ENCODE data around the gene KLHL15.
"Not testable (repeated sequence)": the region's sequence is repeated elsewhere in the genome, so short reads cannot be mapped to it uniquely, and the experiment has no call there.

The KLHL15 gene, protein sequence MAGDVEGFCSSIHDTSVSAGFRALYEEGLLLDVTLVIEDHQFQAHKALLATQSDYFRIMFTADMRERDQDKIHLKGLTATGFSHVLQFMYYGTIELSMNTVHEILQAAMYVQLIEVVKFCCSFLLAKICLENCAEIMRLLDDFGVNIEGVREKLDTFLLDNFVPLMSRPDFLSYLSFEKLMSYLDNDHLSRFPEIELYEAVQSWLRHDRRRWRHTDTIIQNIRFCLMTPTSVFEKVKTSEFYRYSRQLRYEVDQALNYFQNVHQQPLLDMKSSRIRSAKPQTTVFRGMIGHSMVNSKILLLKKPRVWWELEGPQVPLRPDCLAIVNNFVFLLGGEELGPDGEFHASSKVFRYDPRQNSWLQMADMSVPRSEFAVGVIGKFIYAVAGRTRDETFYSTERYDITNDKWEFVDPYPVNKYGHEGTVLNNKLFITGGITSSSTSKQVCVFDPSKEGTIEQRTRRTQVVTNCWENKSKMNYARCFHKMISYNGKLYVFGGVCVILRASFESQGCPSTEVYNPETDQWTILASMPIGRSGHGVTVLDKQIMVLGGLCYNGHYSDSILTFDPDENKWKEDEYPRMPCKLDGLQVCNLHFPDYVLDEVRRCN

DNA sequence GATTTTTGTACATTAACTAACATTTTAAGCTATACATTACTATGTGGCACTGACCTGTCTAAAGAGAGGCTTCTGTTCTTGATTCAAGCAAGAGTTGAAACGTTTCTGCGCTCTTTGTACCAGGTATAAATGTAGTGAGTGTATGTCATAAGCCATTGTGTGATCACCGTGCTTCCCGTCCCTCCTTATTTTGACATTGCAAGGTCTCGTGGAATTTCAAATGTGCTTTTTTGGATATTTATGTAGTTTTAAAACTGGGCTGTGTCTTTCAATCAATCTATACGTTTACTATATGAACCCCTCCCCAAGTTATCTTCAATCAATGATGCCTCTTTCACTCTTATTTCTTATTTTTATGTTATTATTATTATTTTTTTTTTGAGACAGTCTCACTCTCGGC is at the start of gene KLHL15:
Gene KLHL15 (minus strand): TSS at position 101 of the 400 bp plus-strand sequence. CDS start 20,493 bp downstream, outside the sequence.
- no peak for DNase-seq

GRCh38 chrX:24069877-24070276 is 42.9 kb upstream of the KLHL15 start:
- no peak for DNase-seq

DNA sequence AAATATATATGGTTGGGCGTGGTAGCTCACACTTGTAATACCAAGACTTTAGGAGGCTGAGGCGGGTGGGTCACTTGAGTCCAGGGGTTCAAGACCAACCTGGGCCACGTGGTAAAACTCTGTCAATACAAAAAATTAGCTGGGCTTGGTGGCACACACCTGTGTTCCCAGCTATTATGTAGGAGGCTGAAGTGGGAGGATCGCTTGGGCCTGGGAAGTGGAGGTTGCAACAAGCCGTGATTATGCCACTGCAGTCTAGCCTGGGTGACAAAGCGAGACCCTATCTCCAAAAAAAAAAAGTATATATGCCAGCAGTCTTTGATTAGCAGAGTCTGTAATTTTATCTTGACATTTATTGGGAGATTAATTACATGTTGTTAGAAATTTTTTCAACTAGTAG is 36.5 kb upstream of the KLHL15 start:
- DNase-seq: no peak

- DNase-seq: no peak
These were observed 28.0 kb upstream of the KLHL15 start for GRCh38 chrX:24055043-24055356.

DNA sequence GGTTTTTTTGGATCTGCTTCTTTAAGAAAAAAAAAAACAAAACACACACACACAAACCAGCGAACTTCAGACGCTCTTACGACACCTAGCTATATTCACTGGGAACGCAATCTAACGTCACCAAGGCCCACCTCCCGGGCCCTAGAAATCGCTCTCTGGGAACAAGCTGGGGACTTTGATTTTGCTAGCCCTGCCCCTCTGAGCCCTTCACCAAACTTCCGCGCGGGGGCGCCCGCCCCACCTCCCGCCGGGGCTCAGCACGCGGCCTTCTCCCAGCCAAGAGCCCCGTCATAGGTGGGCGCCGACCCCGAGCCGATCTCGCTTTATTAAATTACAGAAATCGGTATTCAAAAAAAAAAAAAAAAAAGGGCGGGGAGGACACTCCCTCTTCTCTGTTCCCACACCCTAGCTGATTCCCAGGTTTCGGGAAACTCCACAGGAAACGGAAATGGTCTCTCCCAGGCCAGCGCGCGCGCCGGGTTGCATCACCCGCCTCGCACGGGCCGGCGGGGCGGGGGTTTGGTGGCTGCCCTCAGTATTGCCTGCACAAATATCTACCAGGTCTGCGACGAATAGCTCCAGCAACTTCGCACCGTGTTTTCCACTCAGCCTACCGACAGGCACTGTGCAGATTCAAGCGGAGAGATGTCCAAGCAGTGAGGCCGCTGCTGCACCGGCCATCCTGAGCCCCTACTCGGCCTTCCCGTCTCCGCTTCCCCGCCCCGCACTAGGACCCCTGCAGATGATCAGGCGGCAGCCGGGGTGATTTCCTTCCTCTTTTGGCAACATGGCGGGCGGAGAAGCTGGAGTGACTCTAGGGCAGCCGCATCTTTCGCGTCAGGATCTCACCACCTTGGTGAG is 27.4 kb upstream of the KLHL15 start, which contains the start of gene EIF2S3:
Gene EIF2S3 (plus strand): TSS at position 775 of the 861 bp plus-strand sequence. CDS start 13 bp downstream, at position 788.
- peak; percentile 85 for DNase-seq

GRCh38 chrX:24050522-24051318 is 23.7 kb upstream of the KLHL15 start:
- not testable (repeated sequence) for DNase-seq

GRCh38 chrX:24049643-24050042 is 22.7 kb upstream of the KLHL15 start:
- DNase-seq: not testable (repeated sequence)

DNA sequence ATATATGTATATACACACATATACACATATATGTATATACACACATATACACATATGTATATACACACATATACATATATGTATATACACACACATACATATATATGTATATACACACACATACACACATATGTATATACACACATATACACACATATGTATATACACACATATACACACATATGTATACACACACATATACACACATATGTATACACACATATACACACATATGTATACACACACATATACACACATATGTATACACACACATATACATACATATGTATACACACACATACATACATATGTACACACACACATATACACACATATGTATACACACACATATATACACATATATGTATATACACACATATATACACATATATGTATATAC is 19.1 kb upstream of the KLHL15 start:
- not testable (repeated sequence) for DNase-seq

DNA sequence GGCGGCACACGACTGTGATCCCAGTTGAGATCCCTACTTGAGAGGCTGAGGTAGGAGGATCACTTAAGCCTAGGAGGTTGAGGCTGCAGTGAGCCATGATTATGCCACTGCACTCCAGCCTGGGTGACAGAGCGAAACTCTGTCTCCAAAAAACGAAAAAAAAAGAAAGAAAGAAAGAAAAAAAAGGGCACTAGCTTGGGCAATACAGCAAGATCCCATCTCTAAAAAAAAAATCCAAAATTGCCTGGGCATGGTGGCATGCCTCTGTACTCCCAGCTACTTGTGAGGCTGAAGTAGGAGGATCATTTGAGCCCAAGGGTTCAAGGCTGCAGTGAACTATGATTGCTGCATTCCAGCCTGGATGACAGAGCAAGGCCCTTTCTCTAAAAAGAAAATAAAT is 10.7 kb upstream of the KLHL15 start:
- no peak for DNase-seq

- no peak for DNase-seq
These were observed 7.5 kb upstream of the KLHL15 start for GRCh38 chrX:24034485-24034884.

DNA sequence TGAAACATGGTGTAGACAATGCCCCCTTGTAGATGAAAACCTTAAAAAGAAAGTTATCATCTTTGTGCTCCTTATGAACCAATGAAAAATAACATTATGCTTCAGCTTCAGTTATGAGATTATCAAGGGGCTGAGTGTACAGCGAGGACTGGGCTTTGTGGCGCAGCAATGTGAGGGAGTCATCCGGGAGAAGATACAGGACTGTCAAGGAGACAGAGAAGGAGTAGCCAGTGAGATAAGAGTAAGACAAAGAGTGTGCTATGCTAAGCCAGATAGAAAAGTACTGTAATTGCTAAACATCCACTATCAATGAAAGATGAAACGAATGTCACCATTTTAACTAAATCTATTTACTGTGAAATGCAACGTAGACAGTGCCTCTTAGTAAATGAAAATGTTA is 3.6 kb upstream of the KLHL15 start:
- DNase-seq: no peak

- DNase-seq: no peak
These were observed 999 bp upstream of the KLHL15 start for GRCh38 chrX:24027985-24028384.

- DNase-seq: no peak
These were observed 554 bp downstream of the KLHL15 start for GRCh38 chrX:24026432-24026831.

DNA sequence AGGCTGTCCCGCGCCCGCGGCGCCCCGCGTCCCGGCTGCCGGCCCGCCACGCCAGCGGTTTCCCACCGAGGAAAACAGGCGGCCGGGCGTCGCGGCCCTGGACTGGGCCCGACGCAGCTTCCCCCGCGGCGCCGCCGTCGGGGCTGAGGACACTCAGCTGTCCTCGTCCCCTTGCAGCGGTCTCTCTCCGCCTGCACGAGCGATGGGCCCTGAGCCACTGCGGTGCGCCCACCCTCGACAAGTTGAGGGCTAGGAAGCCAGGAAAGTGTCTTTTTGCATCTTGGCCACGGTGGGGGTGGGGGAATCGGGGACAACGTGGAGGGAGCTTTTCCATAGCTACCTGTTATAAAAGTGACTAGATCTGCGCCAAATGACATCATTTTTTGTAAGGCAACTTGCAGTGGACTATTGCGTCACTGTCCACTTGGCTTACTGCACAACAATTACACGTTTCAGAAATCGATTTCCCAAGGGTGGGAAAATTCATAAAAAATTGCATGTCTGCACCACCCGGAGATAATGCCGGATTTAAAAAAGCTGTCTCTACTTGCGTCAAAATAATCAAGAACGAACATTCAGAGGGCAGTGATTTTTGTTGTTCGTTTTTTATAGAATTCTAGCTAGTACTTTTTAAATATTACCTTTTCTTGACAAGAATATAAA is 1.1 kb downstream of the KLHL15 start:
- DNase-seq: no peak

- peak; percentile 74 for DNase-seq
These were observed 1.9 kb downstream of the KLHL15 start for GRCh38 chrX:24024819-24025740.

GRCh38 chrX:24023972-24024669 is 2.9 kb downstream of the KLHL15 start:
- no peak for DNase-seq

GRCh38 chrX:24023544-24023943 is 3.4 kb downstream of the KLHL15 start:
- no peak for DNase-seq

GRCh38 chrX:24020306-24020876 is 6.6 kb downstream of the KLHL15 start:
- no peak for DNase-seq

DNA sequence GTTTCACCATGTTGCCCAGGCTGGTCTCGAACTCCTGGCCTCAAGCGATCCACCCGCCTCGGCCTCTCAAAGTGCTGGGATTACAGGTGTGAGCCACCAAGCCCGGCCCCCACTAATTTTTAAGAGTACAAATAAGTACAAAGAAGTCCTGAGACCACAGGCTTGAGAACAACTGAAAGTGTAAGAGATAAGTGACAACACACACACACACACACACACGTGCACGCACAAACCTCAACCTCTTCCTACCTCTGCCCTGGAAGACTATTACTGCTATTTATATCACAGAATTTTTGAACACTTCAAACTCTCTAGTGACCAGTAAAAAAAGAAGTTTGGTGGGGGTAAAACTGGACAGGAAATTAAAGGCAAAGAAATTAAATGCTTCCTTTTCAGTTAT is 7.5 kb downstream of the KLHL15 start:
- no peak for DNase-seq

DNA sequence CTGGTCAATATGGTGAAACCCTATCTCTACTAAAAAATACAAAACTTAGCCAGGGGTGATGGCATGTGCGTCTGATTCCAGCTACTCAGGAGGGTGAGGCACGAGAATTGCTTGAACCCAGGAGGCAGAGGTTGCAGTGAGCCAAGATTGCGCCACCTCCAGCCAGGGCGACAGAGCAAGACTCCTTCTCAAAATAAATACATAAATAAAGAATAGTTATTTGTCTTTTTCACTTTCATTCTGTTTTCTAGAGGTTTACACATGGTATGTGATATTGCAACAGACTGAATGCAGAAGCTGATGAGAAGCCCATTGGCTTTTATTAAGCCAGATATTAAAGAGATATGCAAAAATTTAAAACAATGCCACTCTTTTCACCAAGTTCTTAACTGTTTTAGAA is 8.2 kb downstream of the KLHL15 start:
- no peak for DNase-seq
